ENCODE data around the gene RAB17. TPM values are rescaled to one million over a fixed set of nuclear protein-coding genes. Genes with fewer than 3 reads are reported as not detected.
"Not testable (repeated sequence)": the region's sequence is repeated elsewhere in the genome, so short reads cannot be mapped to it uniquely, and the experiment has no call there.

The RAB17 gene
- total and polyA plus RNA-seq, 2 donors = 1.7 to 2.1 TPM

- DNase-seq (ENCODE audit: extremely low spot score) = no peak
- no peaks in the 10 kb centered on the region for H3K4me1 ChIP-seq (ENCODE audit: insufficient read depth)
- H3K27ac ChIP-seq (ENCODE audit: low read depth) = no peak overlapping the region
- H3K36me3 ChIP-seq (ENCODE audit: insufficient read depth) = no peaks in the 10 kb centered on the region
- WGBS = 72% methylated on average over 9 of the region's 9 CpGs
- no peak overlapping the region for H3K4me3 ChIP-seq (ENCODE audit: low read depth, low read length)
These were observed 9.1 kb upstream of the RAB17 start for GRCh38 chr2:237599465-237600110.

- Histone ChIP-seq H3K27ac (ENCODE audit: low read depth) (no peak overlapping the region), H3K36me3 (ENCODE audit: insufficient read depth) (no peaks in the 10 kb centered on the region), H3K4me3 (ENCODE audit: low read depth, low read length) (no peak overlapping the region), H3K4me1 (ENCODE audit: insufficient read depth) (no peaks in the 10 kb centered on the region)
- WGBS = 80% methylated on average over 14 of the region's 14 CpGs
- DNase-seq (ENCODE audit: extremely low spot score) = no peak
These were observed 8.1 kb upstream of the RAB17 start for GRCh38 chr2:237598468-237599208.

- no peak for DNase-seq (ENCODE audit: extremely low spot score)
- H3K36me3 ChIP-seq (ENCODE audit: insufficient read depth) = no peaks in the 10 kb centered on the region
- WGBS = 87% methylated on average over 29 of the region's 29 CpGs
- H3K4me1 ChIP-seq (ENCODE audit: insufficient read depth) = no peaks in the 10 kb centered on the region
- no peak overlapping the region for H3K4me3 ChIP-seq (ENCODE audit: low read depth, low read length)
- H3K27ac ChIP-seq (ENCODE audit: low read depth) = no peak overlapping the region
These were observed 6.9 kb upstream of the RAB17 start for GRCh38 chr2:237597196-237598145.

- H3K4me3 ChIP-seq (ENCODE audit: low read depth, low read length) = no peak overlapping the region
- DNase-seq (ENCODE audit: extremely low spot score) = no peak
- 91% methylated on average over 13 of the region's 13 CpGs for WGBS
- H3K27ac ChIP-seq (ENCODE audit: low read depth) = no peak overlapping the region
- H3K36me3 ChIP-seq (ENCODE audit: insufficient read depth) = no peaks in the 10 kb centered on the region
- no peaks in the 10 kb centered on the region for H3K4me1 ChIP-seq (ENCODE audit: insufficient read depth)
These were observed 6.1 kb upstream of the RAB17 start for GRCh38 chr2:237596520-237597195.

- H3K4me3 ChIP-seq (ENCODE audit: low read depth, low read length); H3K36me3 ChIP-seq (ENCODE audit: insufficient read depth); H3K27ac ChIP-seq (ENCODE audit: low read depth); DNase-seq (ENCODE audit: extremely low spot score); H3K4me1 ChIP-seq (ENCODE audit: insufficient read depth): not testable (repeated sequence)
- 92% methylated on average over 5 of the region's 5 CpGs for WGBS
These were observed 5.4 kb upstream of the RAB17 start for GRCh38 chr2:237595829-237596519.

GRCh38 chr2:237594514-237594871 lies 4.0 kb upstream of the RAB17 start:
- Histone ChIP-seq H3K27ac (ENCODE audit: low read depth) (no peak overlapping the region), H3K4me3 (ENCODE audit: low read depth, low read length) (no peak overlapping the region), H3K36me3 (ENCODE audit: insufficient read depth) (no peaks in the 10 kb centered on the region), H3K4me1 (ENCODE audit: insufficient read depth) (no peaks in the 10 kb centered on the region)
- WGBS = 62% methylated on average over 5 of the region's 5 CpGs
- no peak for DNase-seq (ENCODE audit: extremely low spot score)

- Histone ChIP-seq H3K4me1 (ENCODE audit: insufficient read depth) (no peaks in the 10 kb centered on the region), H3K27ac (ENCODE audit: low read depth) (no peak overlapping the region), H3K36me3 (ENCODE audit: insufficient read depth) (no peaks in the 10 kb centered on the region), H3K4me3 (ENCODE audit: low read depth, low read length) (no peak overlapping the region)
- no peak for DNase-seq (ENCODE audit: extremely low spot score)
- WGBS = 94% methylated on average over 17 of the region's 17 CpGs
These were observed 3.2 kb upstream of the RAB17 start for GRCh38 chr2:237593596-237594320.

GRCh38 chr2:237593036-237593435 lies 2.5 kb upstream of the RAB17 start:
- H3K36me3 ChIP-seq (ENCODE audit: insufficient read depth) = no peaks in the 10 kb centered on the region
- no peak overlapping the region for H3K27ac ChIP-seq (ENCODE audit: low read depth)
- no peak for DNase-seq (ENCODE audit: extremely low spot score)
- H3K4me3 ChIP-seq (ENCODE audit: low read depth, low read length) = no peak overlapping the region
- 90% methylated on average over 10 of the region's 10 CpGs for WGBS
- no peaks in the 10 kb centered on the region for H3K4me1 ChIP-seq (ENCODE audit: insufficient read depth)

GRCh38 chr2:237592425-237592980 lies 2.0 kb upstream of the RAB17 start:
- no peak for DNase-seq (ENCODE audit: extremely low spot score)
- no peak overlapping the region for H3K27ac ChIP-seq (ENCODE audit: low read depth)
- no peak overlapping the region for H3K4me3 ChIP-seq (ENCODE audit: low read depth, low read length)
- no peaks in the 10 kb centered on the region for H3K36me3 ChIP-seq (ENCODE audit: insufficient read depth)
- 95% methylated on average over 18 of the region's 18 CpGs for WGBS
- H3K4me1 ChIP-seq (ENCODE audit: insufficient read depth) = no peaks in the 10 kb centered on the region

GRCh38 chr2:237591141-237591881 lies 777 bp upstream of the RAB17 start:
- H3K4me1 ChIP-seq (ENCODE audit: insufficient read depth) = no peaks in the 10 kb centered on the region
- DNase-seq (ENCODE audit: extremely low spot score) = no peak
- no peak overlapping the region for H3K27ac ChIP-seq (ENCODE audit: low read depth)
- WGBS = 71% methylated on average over 19 of the region's 19 CpGs
- no peaks in the 10 kb centered on the region for H3K36me3 ChIP-seq (ENCODE audit: insufficient read depth)
- no peak overlapping the region for H3K4me3 ChIP-seq (ENCODE audit: low read depth, low read length)

- DNase-seq (ENCODE audit: extremely low spot score) = no peak
- Histone ChIP-seq H3K4me3 (ENCODE audit: low read depth, low read length) (no peak overlapping the region), H3K4me1 (ENCODE audit: insufficient read depth) (no peaks in the 10 kb centered on the region), H3K27ac (ENCODE audit: low read depth) (no peak overlapping the region), H3K36me3 (ENCODE audit: insufficient read depth) (no peaks in the 10 kb centered on the region)
- WGBS = 90% methylated on average over 9 of the region's 9 CpGs
These were observed 2.4 kb downstream of the RAB17 start for GRCh38 chr2:237588044-237588696.
